ENCODE data around the gene CLDN15. TPM values are rescaled to one million over a fixed set of nuclear protein-coding genes. Genes with fewer than 3 reads are reported as not detected.

Gene CLDN15
- polyA plus RNA-seq, 3 donors: 19.3 TPM; not detected in 2

- Histone ChIP-seq H4K20me1 (ENCODE audit: insufficient read depth, low read length) (no peaks in the 10 kb centered on the region), H2AFZ (ENCODE audit: insufficient read depth, low read depth, low read length, poor library complexity, severe bottlenecking) (no peak overlapping the region), H3K27me3 (ENCODE audit: control insufficient read depth in 2 of 2, insufficient read depth in 2 of 2, low read length in 2 of 2) (peaks cover 10 to 46% of the 10 kb centered on the region in 2 donors), H3K4me2 (replicated peaks; ENCODE audit: extremely low read depth, low read length, poor library complexity, severe bottlenecking) (no peak overlapping the region), H3K27ac (ENCODE audit: low read depth in 1 of 2, low read length in 2 of 2) (no peak overlapping the region), H3K79me2 (ENCODE audit: insufficient read depth, low read length) (no peaks in the 10 kb centered on the region), H3K4me1 (ENCODE audit: control insufficient read depth in 1 of 2, insufficient read depth in 2 of 2, low read length in 2 of 2) (peaks cover 33 to 42% of the 10 kb centered on the region in 2 donors), H3K36me3 (replicated peaks in 1 of 2; ENCODE audit: control insufficient read depth in 1 of 2, insufficient read depth in 2 of 2, low read length in 2 of 2) (peaks cover 15% of the 10 kb centered on the region in 2 donors), H3K9ac (ENCODE audit: insufficient read depth, low read length, poor library complexity, severe bottlenecking) (no peak overlapping the region), H3K4me3 (replicated peaks in 1 of 3; ENCODE audit: low read depth in 2 of 3, low read length in 3 of 3) (no peak overlapping the region), H3K9me3 (replicated peaks in 1 of 2; ENCODE audit: control insufficient read depth in 1 of 2, insufficient read depth in 1 of 2, low read length in 2 of 2) (no peaks in the 10 kb centered on the region)
- no peak for DNase-seq
- WGBS (ENCODE audit: insufficient coverage): 93% methylated on average over 3 of the region's 5 CpGs
- Mint-ChIP-seq H3K36me3 (peaks cover 16 to 31% of the 10 kb centered on the region in 2 donors), H3K9me3 (peaks cover 0 to 13% (median 7%) of the 10 kb centered on the region in 7 donors), H3K4me1 (peaks cover 30% of the 10 kb centered on the region), H3K27ac (no peak overlapping the region), H3K4me3 (peak overlapping the region in 1 of 2 donors; percentile 70), H3K27me3 (ENCODE audit: low read depth in 3 of 3) (peaks cover 49 to 58% (median 50%) of the 10 kb centered on the region in 3 donors)
- TF ChIP-seq, protein P1, sequence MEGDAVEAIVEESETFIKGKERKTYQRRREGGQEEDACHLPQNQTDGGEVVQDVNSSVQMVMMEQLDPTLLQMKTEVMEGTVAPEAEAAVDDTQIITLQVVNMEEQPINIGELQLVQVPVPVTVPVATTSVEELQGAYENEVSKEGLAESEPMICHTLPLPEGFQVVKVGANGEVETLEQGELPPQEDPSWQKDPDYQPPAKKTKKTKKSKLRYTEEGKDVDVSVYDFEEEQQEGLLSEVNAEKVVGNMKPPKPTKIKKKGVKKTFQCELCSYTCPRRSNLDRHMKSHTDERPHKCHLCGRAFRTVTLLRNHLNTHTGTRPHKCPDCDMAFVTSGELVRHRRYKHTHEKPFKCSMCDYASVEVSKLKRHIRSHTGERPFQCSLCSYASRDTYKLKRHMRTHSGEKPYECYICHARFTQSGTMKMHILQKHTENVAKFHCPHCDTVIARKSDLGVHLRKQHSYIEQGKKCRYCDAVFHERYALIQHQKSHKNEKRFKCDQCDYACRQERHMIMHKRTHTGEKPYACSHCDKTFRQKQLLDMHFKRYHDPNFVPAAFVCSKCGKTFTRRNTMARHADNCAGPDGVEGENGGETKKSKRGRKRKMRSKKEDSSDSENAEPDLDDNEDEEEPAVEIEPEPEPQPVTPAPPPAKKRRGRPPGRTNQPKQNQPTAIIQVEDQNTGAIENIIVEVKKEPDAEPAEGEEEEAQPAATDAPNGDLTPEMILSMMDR (IDR thresholded peaks at IDR 0.05): no peak
- intact Hi-C loops (cut with micrococcal nuclease): no loop called here
These were observed 35.0 kb downstream of the CLDN15 start for GRCh38 chr7:101202603-101202918.

DNA sequence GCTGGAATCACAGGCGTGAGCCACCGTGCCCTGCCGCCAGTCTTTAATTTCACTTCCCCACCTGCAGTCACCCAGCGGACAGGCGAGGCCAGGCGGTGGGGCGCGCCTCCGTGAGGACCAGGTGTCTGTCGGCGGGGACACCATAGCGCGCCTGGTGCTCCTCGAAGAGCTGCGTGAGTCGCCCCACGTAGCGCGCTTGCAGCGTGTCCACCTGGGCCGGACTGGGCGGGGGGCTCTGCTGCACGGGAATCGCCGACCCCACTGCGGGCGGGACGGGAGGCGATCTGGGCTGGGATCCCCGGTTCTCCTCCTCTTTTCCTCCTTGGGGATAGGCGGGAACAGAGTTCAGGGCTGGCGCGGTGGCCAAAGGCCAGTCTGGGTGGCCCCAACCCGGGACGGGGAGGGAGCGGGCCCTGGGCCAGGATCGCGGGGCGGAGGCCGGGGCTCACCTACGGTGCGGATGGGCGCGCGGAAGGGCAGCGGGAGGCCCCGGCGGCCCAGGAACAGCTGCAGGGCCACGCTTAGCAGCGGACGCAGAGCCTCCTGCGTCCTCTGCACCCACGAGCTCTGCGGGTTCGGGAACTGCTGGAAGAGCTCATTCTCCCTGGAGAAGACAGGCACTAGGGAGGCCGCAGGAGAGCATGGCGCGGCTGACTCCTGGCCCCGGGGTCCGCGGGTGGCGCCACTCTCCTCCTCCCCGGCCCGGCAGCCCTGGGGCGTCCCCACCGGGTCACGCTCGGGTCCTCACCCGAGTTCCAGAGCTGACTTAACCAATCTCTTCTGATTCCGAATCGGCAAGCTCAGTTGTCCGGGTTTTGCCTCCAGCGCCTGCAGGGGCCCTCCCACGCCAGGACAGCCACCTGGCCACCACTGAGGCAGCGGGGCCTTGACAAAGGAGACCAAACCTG is 35.7 kb downstream of the CLDN15 start:
- Histone ChIP-seq H3K27ac (ENCODE audit: low read depth in 1 of 2, low read length in 2 of 2) (no peak overlapping the region), H3K36me3 (replicated peaks in 1 of 2; ENCODE audit: control insufficient read depth in 1 of 2, insufficient read depth in 2 of 2, low read length in 2 of 2) (peaks cover 10% of the 10 kb centered on the region in 2 donors), H3K9ac (ENCODE audit: insufficient read depth, low read length, poor library complexity, severe bottlenecking) (no peak overlapping the region), H3K4me3 (replicated peaks in 1 of 3; ENCODE audit: low read depth in 2 of 3, low read length in 3 of 3) (peak overlapping the region in 1 of 3 experiments; percentile 28), H3K9me3 (replicated peaks in 1 of 2; ENCODE audit: control insufficient read depth in 1 of 2, insufficient read depth in 1 of 2, low read length in 2 of 2) (no peaks in the 10 kb centered on the region), H3K27me3 (ENCODE audit: control insufficient read depth in 2 of 2, insufficient read depth in 2 of 2, low read length in 2 of 2) (peaks cover 10 to 46% of the 10 kb centered on the region in 2 donors), H3K4me2 (replicated peaks; ENCODE audit: extremely low read depth, low read length, poor library complexity, severe bottlenecking) (peak overlapping the region; percentile 24), H4K20me1 (ENCODE audit: insufficient read depth, low read length) (no peaks in the 10 kb centered on the region), H3K79me2 (ENCODE audit: insufficient read depth, low read length) (no peaks in the 10 kb centered on the region), H2AFZ (ENCODE audit: insufficient read depth, low read depth, low read length, poor library complexity, severe bottlenecking) (peak overlapping the region; percentile 31), H3K4me1 (ENCODE audit: control insufficient read depth in 1 of 2, insufficient read depth in 2 of 2, low read length in 2 of 2) (peaks cover 33 to 42% of the 10 kb centered on the region in 2 donors)
- peaks cover 49 to 62% (median 50%) of the 10 kb centered on the region in 3 donors for H3K27me3 Mint-ChIP-seq (ENCODE audit: low read depth in 3 of 3)
- WGBS (ENCODE audit: insufficient coverage): 10% methylated on average over 70 of the region's 75 CpGs
- TF ChIP-seq, protein P1 (IDR thresholded peaks at IDR 0.05): no peak
- H3K9me3 Mint-ChIP-seq: peaks cover 0 to 13% (median 7%) of the 10 kb centered on the region in 7 donors
- H3K4me3 Mint-ChIP-seq: peak overlapping the region in 1 of 2 donors; percentile 87
- intact Hi-C loops (cut with micrococcal nuclease): no loop called here
- H3K4me1 Mint-ChIP-seq: peaks cover 30% of the 10 kb centered on the region
- H3K27ac Mint-ChIP-seq: no peak overlapping the region
- no peak for DNase-seq
- peaks cover 12 to 24% of the 10 kb centered on the region in 2 donors for H3K36me3 Mint-ChIP-seq

Measured in CD14-positive monocyte (primary cell).